PC-9 (cell line): ENCODE measurements around the gene EBF4. TPM values are rescaled to one million over a fixed set of nuclear protein-coding genes. Genes with fewer than 3 reads are reported as not detected.

Experiments used
- BruUV-seq: library from RNA; stranded (reverse); fragments of 400-500 nt; replicated peaks from 2 replicates; lab custom pipeline; 2021; lab: Mats Ljungman, UMichigan
- CTCF ChIA-PET: fragments of 300-600 bp; sonication (Branson Sonifier 250); formaldehyde crosslinking; loops from one replicate; lab custom pipeline; 2022; ENCODE audit warnings: antibody characterized with exemption; lab: Charles Lee
- POLR2A ChIA-PET: fragments of 300-600 bp; sonication (Branson Sonifier 250); formaldehyde crosslinking; loops from one replicate; lab custom pipeline; 2022; ENCODE audit warnings: antibody characterized with exemption; ENCODE audit not compliant: unreplicated experiment; lab: Charles Lee
- DNase-seq, 2 experiments: peaks; one replicate each; pipeline versions ENCODE4 v3.0.0 to v3.0.0-alpha.2; 2015 to 2022; ENCODE audit warnings: mixed read lengths in 1 of 2
- H2AFZ ChIP-seq: fragments of 200-600 bp; sonication (generic); 2 replicates; pipeline ENCODE4 v1.8.1; 2017; ENCODE audit warnings: antibody characterized with exemption
- H3F3A ChIP-seq: fragments of 200-600 bp; sonication (generic); 2 replicates; pipeline ENCODE4 v1.8.1; 2017; ENCODE audit warnings: antibody characterized with exemption, mild to moderate bottlenecking, low read depth; ENCODE audit not compliant: insufficient read depth
- H3K27ac ChIP-seq: fragments of 200-600 bp; sonication (generic); 2 replicates; pipeline ENCODE4 v1.6.1; 2016; ENCODE audit warnings: mixed run types
- H3K27me3 ChIP-seq: fragments of 200-600 bp; sonication (generic); 2 replicates; pipeline ENCODE4 v1.6.1; 2016; ENCODE audit warnings: low read depth, mixed run types; ENCODE audit not compliant: insufficient read depth
- H3K36me3 ChIP-seq: fragments of 200-600 bp; sonication (generic); 2 replicates; pipeline ENCODE4 v1.6.1; 2016; ENCODE audit warnings: low read depth, mixed run types
- H3K4me1 ChIP-seq: fragments of 200-600 bp; sonication (generic); replicated peaks from 2 replicates; pipeline ENCODE4 v1.6.1; 2016; ENCODE audit warnings: mixed run types; ENCODE audit not compliant: insufficient read depth
- H3K4me2 ChIP-seq: fragments of 200-600 bp; sonication (generic); 2 replicates; pipeline ENCODE4 v1.6.1; 2017; ENCODE audit warnings: mixed run types
- H3K4me3 ChIP-seq: fragments of 200-600 bp; sonication (generic); 2 replicates; pipeline ENCODE4 v1.6.1; 2016; ENCODE audit warnings: mixed run types
- H3K79me2 ChIP-seq: fragments of 200-600 bp; sonication (generic); 2 replicates; pipeline ENCODE4 v1.6.1; 2017; ENCODE audit warnings: low read depth, mixed run types
- H3K9me2 ChIP-seq: fragments of 200-600 bp; sonication (generic); 2 replicates; pipeline ENCODE4 v1.8.1; 2017; ENCODE audit warnings: mild to moderate bottlenecking; ENCODE audit not compliant: insufficient read depth
- H3K9me3 ChIP-seq: fragments of 200-600 bp; sonication (generic); 2 replicates; pipeline ENCODE4 v1.8.1; 2016; ENCODE audit warnings: low read depth; ENCODE audit not compliant: insufficient read depth
- H4K20me1 ChIP-seq: fragments of 200-600 bp; sonication (generic); 2 replicates; pipeline ENCODE4 v1.8.1; 2017; ENCODE audit not compliant: insufficient read depth
- EZH2 ChIP-seq: fragments of 200-600 bp; sonication (generic); IDR thresholded peaks from 2 replicates; pipeline ENCODE4 v1.8.0; 2017; ENCODE audit warnings: antibody characterized with exemption, low read depth
- intact Hi-C: fragments of 100-400 bp; cut with micrococcal nuclease; formaldehyde crosslinking; loops from one replicate; pipeline ENCODE4 v1.10.0; 2022; ENCODE audit not compliant: unreplicated experiment
- total RNA-seq: library from RNA; stranded (reverse); gene quantifications from 2 replicates; pipeline ENCODE4 v1.2.3, GENCODE V29; 2021
- TF ChIP-seq, protein P1 (sequence below): fragments of 200-600 bp; sonication (generic); conservative IDR thresholded peaks from 2 replicates; pipeline ENCODE4 v1.6.1; 2017; ENCODE audit warnings: mixed run types, antibody characterized with exemption, mild to moderate bottlenecking, moderate library complexity

EBF4 gene
- total RNA-seq, 1 experiment from 2014 or later = 5.1 TPM

DNA sequence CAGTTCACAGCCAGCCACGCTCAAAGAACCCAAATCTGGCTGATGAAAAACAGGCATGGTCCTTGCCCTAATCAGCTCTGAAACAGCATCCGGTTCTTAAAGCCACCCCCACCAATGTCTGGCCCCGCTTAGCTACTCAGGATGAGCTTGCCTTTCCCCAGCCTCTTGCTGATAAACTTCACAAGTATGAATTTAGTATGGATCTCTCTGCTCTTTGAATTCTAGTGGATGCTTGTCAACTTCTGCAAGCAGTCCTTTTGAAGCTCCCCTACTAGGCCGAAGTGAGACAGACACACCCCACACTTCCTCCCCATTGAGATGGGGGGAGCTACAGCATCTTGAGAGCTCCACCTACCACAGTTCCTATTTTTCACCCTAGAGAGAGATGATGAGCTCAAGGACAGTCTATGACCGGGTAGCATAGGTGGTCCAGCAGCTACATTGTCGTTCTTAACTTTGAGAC lies 36.7 kb downstream of the EBF4 start:
- H3K36me3 ChIP-seq = no peaks in the 10 kb centered on the region
- TF ChIP-seq, protein P1, sequence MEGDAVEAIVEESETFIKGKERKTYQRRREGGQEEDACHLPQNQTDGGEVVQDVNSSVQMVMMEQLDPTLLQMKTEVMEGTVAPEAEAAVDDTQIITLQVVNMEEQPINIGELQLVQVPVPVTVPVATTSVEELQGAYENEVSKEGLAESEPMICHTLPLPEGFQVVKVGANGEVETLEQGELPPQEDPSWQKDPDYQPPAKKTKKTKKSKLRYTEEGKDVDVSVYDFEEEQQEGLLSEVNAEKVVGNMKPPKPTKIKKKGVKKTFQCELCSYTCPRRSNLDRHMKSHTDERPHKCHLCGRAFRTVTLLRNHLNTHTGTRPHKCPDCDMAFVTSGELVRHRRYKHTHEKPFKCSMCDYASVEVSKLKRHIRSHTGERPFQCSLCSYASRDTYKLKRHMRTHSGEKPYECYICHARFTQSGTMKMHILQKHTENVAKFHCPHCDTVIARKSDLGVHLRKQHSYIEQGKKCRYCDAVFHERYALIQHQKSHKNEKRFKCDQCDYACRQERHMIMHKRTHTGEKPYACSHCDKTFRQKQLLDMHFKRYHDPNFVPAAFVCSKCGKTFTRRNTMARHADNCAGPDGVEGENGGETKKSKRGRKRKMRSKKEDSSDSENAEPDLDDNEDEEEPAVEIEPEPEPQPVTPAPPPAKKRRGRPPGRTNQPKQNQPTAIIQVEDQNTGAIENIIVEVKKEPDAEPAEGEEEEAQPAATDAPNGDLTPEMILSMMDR = no peak
- no peak for TF ChIP-seq EZH2
- POLR2A ChIA-PET = no interaction called here
- no peak for DNase-seq
- peaks cover 94% of the 10 kb centered on the region for H3K27me3 ChIP-seq
- H4K20me1 ChIP-seq = no peaks in the 10 kb centered on the region
- no peak overlapping the region for H3K4me2 ChIP-seq
- intact Hi-C loops = no loop called here
- H3F3A ChIP-seq = no peaks in the 10 kb centered on the region
- no peaks in the 10 kb centered on the region; the same call in 1 of the 2 replicates for H3K9me3 ChIP-seq
- BruUV-seq = no TSS peak
- CTCF ChIA-PET = interaction anchor here (0.6 to 0.7 kb wide), 2 partner anchors 104 to 428 kb away, joined by 3 to 5 read pairs; no protein-coding TSS in a partner anchor
- H3K9me2 ChIP-seq = no peaks in the 10 kb centered on the region
- H3K4me1 ChIP-seq = no peaks in the 10 kb centered on the region
- no peak overlapping the region for H3K27ac ChIP-seq
- no peaks in the 10 kb centered on the region for H3K79me2 ChIP-seq
- H3K4me3 ChIP-seq = no peak overlapping the region
- no peak overlapping the region for H2AFZ ChIP-seq

DNA sequence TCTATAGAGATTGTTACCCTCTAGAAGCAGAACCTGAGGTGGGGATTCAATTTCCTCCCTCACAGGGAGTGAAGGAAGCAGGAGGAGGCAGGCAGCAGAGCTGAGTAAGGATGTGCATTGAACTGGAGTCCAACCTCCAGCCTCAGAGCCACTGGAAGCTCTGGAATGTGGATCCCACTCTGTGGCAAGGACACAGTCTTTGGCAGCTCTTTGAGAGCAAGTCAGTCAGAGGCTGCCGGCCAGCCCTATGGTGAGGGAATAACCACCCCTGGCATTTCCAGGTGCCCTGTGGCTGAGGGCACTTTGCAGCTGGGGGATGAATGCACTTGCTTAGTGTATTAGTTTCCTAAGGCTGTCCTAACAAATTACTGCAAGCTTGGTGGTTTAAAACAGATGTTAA lies 37.2 kb downstream of the EBF4 start:
- intact Hi-C loops = no loop called here
- ChIA-PET CTCF (no interaction called here), POLR2A (no interaction called here)
- no peaks in the 10 kb centered on the region for H3K79me2 ChIP-seq
- H3K27me3 ChIP-seq = peaks cover 90% of the 10 kb centered on the region
- H2AFZ ChIP-seq = no peak overlapping the region
- no peaks in the 10 kb centered on the region; the same call in 1 of the 2 replicates for H3K9me3 ChIP-seq
- H3K27ac ChIP-seq = no peak overlapping the region
- no peaks in the 10 kb centered on the region for H3K4me1 ChIP-seq
- H3K4me2 ChIP-seq = no peak overlapping the region
- no peak overlapping the region for H3K4me3 ChIP-seq
- no peak for DNase-seq
- H3K36me3 ChIP-seq = no peaks in the 10 kb centered on the region
- H4K20me1 ChIP-seq = no peaks in the 10 kb centered on the region
- H3K9me2 ChIP-seq = no peaks in the 10 kb centered on the region
- no TSS peak for BruUV-seq
- TF ChIP-seq EZH2 = no peak
- TF ChIP-seq, protein P1 = no peak
- no peaks in the 10 kb centered on the region for H3F3A ChIP-seq

DNA sequence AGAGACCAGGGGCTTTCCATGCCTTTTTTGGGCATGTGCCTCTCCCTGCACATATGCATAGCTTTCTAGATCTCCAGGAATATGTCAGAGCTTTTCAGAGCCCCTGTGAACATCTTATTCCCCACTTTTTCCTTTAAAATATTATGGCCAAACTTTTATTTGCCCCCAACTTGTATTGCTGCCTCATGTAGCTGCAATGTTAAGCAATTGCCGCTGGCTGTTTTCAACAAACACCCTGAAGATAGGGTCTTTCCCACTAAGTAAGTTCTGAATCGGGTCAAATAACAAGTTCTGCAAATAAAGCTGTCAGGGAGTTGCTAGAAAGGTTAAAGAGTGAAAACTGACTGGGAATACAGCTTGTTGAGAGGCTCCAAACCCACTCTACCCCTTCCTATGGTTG lies 42.3 kb downstream of the EBF4 start:
- no peaks in the 10 kb centered on the region for H3K36me3 ChIP-seq
- H3K27me3 ChIP-seq = peaks cover 89% of the 10 kb centered on the region
- no peak overlapping the region for H3K4me2 ChIP-seq
- BruUV-seq = no TSS peak
- no peaks in the 10 kb centered on the region for H3K4me1 ChIP-seq
- no peaks in the 10 kb centered on the region for H4K20me1 ChIP-seq
- DNase-seq = no peak
- TF ChIP-seq, protein P1 = no peak
- no peak for TF ChIP-seq EZH2
- no peak overlapping the region for H3K4me3 ChIP-seq
- no peak overlapping the region for H3K27ac ChIP-seq
- H3K9me3 ChIP-seq = no peaks in the 10 kb centered on the region; the same call in 1 of the 2 replicates
- CTCF ChIA-PET = no interaction called here
- H3F3A ChIP-seq = no peaks in the 10 kb centered on the region
- no peaks in the 10 kb centered on the region for H3K9me2 ChIP-seq
- POLR2A ChIA-PET = no interaction called here
- intact Hi-C loops = no loop called here
- no peak overlapping the region for H2AFZ ChIP-seq
- H3K79me2 ChIP-seq = no peaks in the 10 kb centered on the region
